ENCODE results near the gene C19orf18. TPM values are rescaled to one million over a fixed set of nuclear protein-coding genes. Genes with fewer than 3 reads are reported as not detected.

Gene C19orf18
- total and polyA plus RNA-seq, 4 donors: 0.14 to 0.58 (median 0.23) TPM; not detected in 1

GRCh38 chr19:58003174-58003828 is 29.0 kb upstream of the C19orf18 start:
- no peak for DNase-seq (ENCODE audit: low spot score)
- Histone ChIP-seq H3K27me3 (ENCODE audit: control insufficient read depth in 4 of 4, insufficient read depth in 4 of 4, low read length in 3 of 4) (no peaks in the 10 kb centered on the region), H3K4me3 (ENCODE audit: low read depth in 1 of 3, low read length in 3 of 3) (peak overlapping the region; percentile 89 to 93 (median 91)), H3K36me3 (ENCODE audit: control insufficient read depth in 4 of 4, insufficient read depth in 3 of 4, low read depth in 1 of 4, low read length in 3 of 4) (peaks cover 20 to 46% (median 44%) of the 10 kb centered on the region in 4 donors), H3K9me3 (ENCODE audit: control insufficient read depth in 4 of 4, low read length in 3 of 4) (peaks cover 41 to 62% (median 50%) of the 10 kb centered on the region in 4 donors), H3K27ac (ENCODE audit: low read depth in 1 of 2, low read length in 2 of 2) (peak overlapping the region; percentile 72 to 91), H3K9ac (ENCODE audit: low read depth in 1 of 2, low read length in 2 of 2) (peak overlapping the region; percentile 7 to 18), H3K4me1 (ENCODE audit: control insufficient read depth in 4 of 4, insufficient read depth in 4 of 4, low read length in 3 of 4) (peaks cover 7 to 19% (median 13%) of the 10 kb centered on the region in 4 donors)
- TF ChIP-seq YY1 (IDR thresholded peaks at IDR 0.05) (no peak), GABPA (IDR thresholded peaks at IDR 0.05 in 1 of 2, conservative IDR thresholded peaks at IDR 0.05 in 1 of 2) (no peak)
- WGBS: 34% methylated on average over 31 of the region's 31 CpGs

- DNase-seq (ENCODE audit: low spot score): peak; percentile 88
Observed at GRCh38 chr19:58002384-58003173, 28.2 kb upstream of the C19orf18 start, which contains the start of gene ZNF606. TSS of gene ZNF606 (minus strand) at chr19:58002820. CDS start at chr19:58001319, 1,501 bp downstream.

More at GRCh38 chr19:58002384-58003173, 28.2 kb upstream of the C19orf18 start, which contains the start of gene ZNF606:
- Histone ChIP-seq H3K27ac (ENCODE audit: low read depth in 1 of 2, low read length in 2 of 2) (peak within 1 kb of the TSS; percentile 72 to 91), H3K4me1 (ENCODE audit: control insufficient read depth in 4 of 4, insufficient read depth in 4 of 4, low read length in 3 of 4) (peaks cover 7 to 19% (median 13%) of the 10 kb centered on the region in 4 donors), H3K36me3 (ENCODE audit: control insufficient read depth in 4 of 4, insufficient read depth in 3 of 4, low read depth in 1 of 4, low read length in 3 of 4) (peaks cover 20 to 54% (median 50%) of the 10 kb centered on the region in 4 donors), H3K27me3 (ENCODE audit: control insufficient read depth in 4 of 4, insufficient read depth in 4 of 4, low read length in 3 of 4) (no peaks in the 10 kb centered on the region), H3K9me3 (ENCODE audit: control insufficient read depth in 4 of 4, low read length in 3 of 4) (peaks cover 41 to 63% (median 49%) of the 10 kb centered on the region in 4 donors), H3K4me3 (ENCODE audit: low read depth in 1 of 3, low read length in 3 of 3) (peak within 1 kb of the TSS; percentile 89 to 93 (median 91)), H3K9ac (ENCODE audit: low read depth in 1 of 2, low read length in 2 of 2) (peak within 1 kb of the TSS; percentile 36 to 95)
- WGBS: under 1% methylated on average over 91 of the region's 91 CpGs
- TF ChIP-seq JUND (IDR thresholded peaks at IDR 0.05) (no peak), FOXA2 (IDR thresholded peaks at IDR 0.05) (no peak), RAD21 (IDR thresholded peaks at IDR 0.05) (no peak), ATF3 (IDR thresholded peaks at IDR 0.05) (no peak), NR2F2 (IDR thresholded peaks at IDR 0.05) (no peak), GABPA (IDR thresholded peaks at IDR 0.05 in 1 of 2, conservative IDR thresholded peaks at IDR 0.05 in 1 of 2) (peak; percentile 57 to 93), HNF4G (IDR thresholded peaks at IDR 0.05) (no peak), RXRA (IDR thresholded peaks at IDR 0.05) (no peak), SP1 (IDR thresholded peaks at IDR 0.05) (peak; percentile 16), MAX (IDR thresholded peaks at IDR 0.05) (peak; percentile 32), ZBTB33 (IDR thresholded peaks at IDR 0.05) (no peak), FOXA1 (IDR thresholded peaks at IDR 0.05) (peak; percentile 24), YY1 (IDR thresholded peaks at IDR 0.05) (peak; percentile 99), EGR1 (IDR thresholded peaks at IDR 0.05; ENCODE audit: low read depth in 2 of 2) (peak in 1 of 2 donors; percentile 44), TAF1 (conservative IDR thresholded peaks at IDR 0.05) (no peak), CTCF (IDR thresholded peaks at IDR 0.05; ENCODE audit: low read depth, low read length, missing input control) (no peak), HNF4A (conservative IDR thresholded peaks at IDR 0.05) (no peak), REST (IDR thresholded peaks at IDR 0.05) (peak; percentile 58)

All from liver (tissue), 9 donors.